Activated CD8-positive, alpha-beta memory T cell treated with anti-CD3 and anti-CD28 coated beads, Interleukin-2, amount 10 ng/mL, durations not matched to agents 7 days and 5 days (primary cell): ENCODE results near the gene EN2. TPM values are rescaled to one million over a fixed set of nuclear protein-coding genes. Genes with fewer than 3 reads are reported as not detected.

Experiments used
- ATAC-seq: fragments of 150-1000 bp; cut with Tn5 transposase; one replicate; pipeline ENCODE4 v1.10.0; 2021; ENCODE audit warnings: moderate library complexity
- CTCF ChIA-PET: fragments of 350-600 bp; sonication (Branson Sonifier 250); formaldehyde crosslinking; loops from one replicate; lab custom pipeline; 2021; ENCODE audit warnings: antibody characterized with exemption; lab: Charles Lee
- DNase-seq: peaks from one replicate; pipeline ENCODE4 v3.0.0-alpha.2; 2020
- H3K27ac Mint-ChIP-seq: one replicate; pipeline ENCODE4 v1.8.0; 2021; ENCODE audit warnings: mild to moderate bottlenecking, mixed read lengths
- H3K27me3 Mint-ChIP-seq: one replicate; pipeline ENCODE4 v1.8.0; 2021; ENCODE audit warnings: mixed read lengths
- H3K36me3 Mint-ChIP-seq: one replicate; pipeline ENCODE4 v1.8.0; 2021; ENCODE audit warnings: mild to moderate bottlenecking, mixed read lengths
- H3K4me1 Mint-ChIP-seq: one replicate; pipeline ENCODE4 v1.8.0; 2021; ENCODE audit warnings: mixed read lengths
- H3K4me3 Mint-ChIP-seq: one replicate; pipeline ENCODE4 v1.8.0; 2021; ENCODE audit warnings: mild to moderate bottlenecking, moderate library complexity, mixed read lengths
- H3K9me3 Mint-ChIP-seq: one replicate; pipeline ENCODE4 v1.8.0; 2022; ENCODE audit warnings: low read depth, mixed read lengths
- total RNA-seq, 2 experiments: library from RNA; stranded (reverse); gene quantifications; one replicate each; pipeline ENCODE4 v1.2.3, GENCODE V29; 2021

Gene EN2
- total RNA-seq, result not detected

GRCh38 chr7:155458111-155458877 is at the start of gene EN2:
Gene EN2 (plus strand): TSS chr7:155458129. CDS start chr7:155458378, 249 bp downstream.
- Mint-ChIP-seq H3K4me1 (peaks cover 8% of the 10 kb centered on the region), H3K36me3 (peaks cover 3% of the 10 kb centered on the region), H3K27ac (peak within 1 kb of the TSS; percentile 67), H3K27me3 (peaks cover 81% of the 10 kb centered on the region), H3K9me3 (no peaks in the 10 kb centered on the region), H3K4me3 (peak within 1 kb of the TSS; percentile 36)
- CTCF ChIA-PET, result no interaction called here
- no peak for ATAC-seq
- DNase-seq, result no peak

DNA sequence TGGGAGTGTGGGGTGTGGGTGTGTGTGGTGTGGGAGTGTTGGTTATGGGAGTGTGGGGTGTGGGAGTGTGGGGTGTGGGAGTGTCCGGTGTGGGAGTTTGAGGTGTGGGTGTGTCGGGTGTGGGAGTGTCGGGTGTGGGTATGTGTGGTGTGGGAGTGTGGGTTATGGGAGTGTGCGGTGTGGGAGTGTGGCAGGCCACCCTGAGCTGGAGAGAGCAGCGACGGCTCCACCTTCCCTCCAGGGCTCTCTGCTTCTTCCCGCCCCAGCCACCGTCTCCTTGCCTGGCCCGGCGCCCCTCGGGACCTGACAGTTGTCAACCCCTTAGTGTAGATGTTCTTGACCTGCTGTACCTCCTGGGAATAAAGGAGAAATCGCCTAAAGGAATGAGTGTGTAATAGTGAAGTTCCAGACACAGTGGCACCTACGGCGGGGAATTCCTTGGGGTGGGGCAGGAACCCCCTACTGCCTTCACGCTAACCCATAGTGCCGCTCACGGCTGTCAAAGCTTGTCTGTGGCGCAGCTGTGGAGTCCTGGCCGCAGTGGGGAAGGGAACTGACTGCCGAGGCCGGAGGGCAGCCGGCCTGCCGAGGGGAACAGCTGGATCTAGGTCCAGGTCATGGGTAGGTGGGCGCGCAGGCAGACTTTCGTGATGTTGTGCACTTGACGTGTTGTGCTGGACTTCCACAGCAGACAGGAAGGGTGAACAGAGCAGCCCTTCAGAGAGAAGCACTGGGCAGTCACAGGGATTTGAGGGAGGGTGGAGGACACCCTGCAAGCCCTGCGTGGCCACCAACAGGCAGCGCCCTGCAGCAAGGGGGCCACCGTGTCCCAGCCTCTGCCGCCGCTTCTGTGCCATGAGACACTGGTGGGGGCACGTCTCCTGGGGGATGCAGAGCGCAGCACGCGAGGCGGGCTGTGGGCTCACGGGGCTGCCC is 49.0 kb upstream of the EN2 start:
- peaks cover 20% of the 10 kb centered on the region for H3K27me3 Mint-ChIP-seq
- DNase-seq (no peak), ATAC-seq (no peak)
- no peaks in the 10 kb centered on the region for H3K9me3 Mint-ChIP-seq
- H3K4me3 Mint-ChIP-seq, result no peak overlapping the region
- CTCF ChIA-PET, result no interaction called here
- no peak overlapping the region for H3K27ac Mint-ChIP-seq
- H3K36me3 Mint-ChIP-seq, result no peaks in the 10 kb centered on the region
- H3K4me1 Mint-ChIP-seq, result peaks cover 7% of the 10 kb centered on the region

GRCh38 chr7:155409980-155410379 is 47.9 kb upstream of the EN2 start:
- H3K27me3 Mint-ChIP-seq, result peaks cover 17% of the 10 kb centered on the region

GRCh38 chr7:155410431-155410830 is 47.5 kb upstream of the EN2 start:
- peaks cover 7% of the 10 kb centered on the region for H3K4me1 Mint-ChIP-seq
- H3K36me3 Mint-ChIP-seq, result no peaks in the 10 kb centered on the region
- CTCF ChIA-PET, result no interaction called here
- ATAC-seq (no peak), DNase-seq (no peak)
- H3K4me3 Mint-ChIP-seq, result no peak overlapping the region
- peaks cover 14% of the 10 kb centered on the region for H3K27me3 Mint-ChIP-seq
- no peak overlapping the region for H3K27ac Mint-ChIP-seq
- no peaks in the 10 kb centered on the region for H3K9me3 Mint-ChIP-seq

More at GRCh38 chr7:155409980-155410379, 47.9 kb upstream of the EN2 start:
- no peak for DNase-seq
- no peaks in the 10 kb centered on the region for H3K9me3 Mint-ChIP-seq
- peaks cover 7% of the 10 kb centered on the region for H3K4me1 Mint-ChIP-seq
- CTCF ChIA-PET, result no interaction called here
- no peaks in the 10 kb centered on the region for H3K36me3 Mint-ChIP-seq
- H3K4me3 Mint-ChIP-seq, result no peak overlapping the region
- no peak overlapping the region for H3K27ac Mint-ChIP-seq
- ATAC-seq, result no peak

DNA sequence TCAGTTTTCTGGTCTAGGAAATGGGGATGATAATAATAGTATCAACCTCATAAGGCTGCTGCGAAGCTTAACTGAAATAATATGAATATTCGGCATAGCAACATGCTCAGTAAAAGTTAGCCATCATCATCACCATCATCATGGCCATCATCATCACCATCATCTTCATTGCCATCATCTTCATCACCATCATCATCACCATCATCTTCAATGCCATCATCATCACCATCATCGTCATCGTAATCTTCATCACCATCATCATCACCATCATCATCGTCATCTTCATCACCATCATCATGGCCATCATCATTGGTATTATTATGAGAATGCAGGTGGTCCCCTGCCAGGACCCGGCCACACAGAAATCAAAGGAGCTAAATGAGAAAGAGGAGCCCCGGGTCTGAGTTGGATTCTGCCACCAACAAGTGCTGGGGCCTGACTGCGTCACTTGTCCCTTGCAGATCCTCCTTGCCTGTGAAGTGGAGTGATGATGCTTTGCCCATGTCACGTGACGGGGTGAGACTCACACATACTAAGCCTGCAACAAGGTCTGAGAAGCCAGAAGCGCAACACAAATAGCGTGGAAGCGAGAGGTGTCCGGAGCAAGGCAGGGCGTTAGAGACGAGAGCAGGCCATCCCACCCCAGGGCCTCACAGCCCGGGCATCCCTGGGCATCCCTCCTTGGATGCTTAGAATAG is 46.1 kb upstream of the EN2 start:
- peaks cover 7% of the 10 kb centered on the region for H3K27me3 Mint-ChIP-seq
- no peak overlapping the region for H3K4me3 Mint-ChIP-seq

GRCh38 chr7:155412416-155413253 is 45.3 kb upstream of the EN2 start:
- Mint-ChIP-seq H3K27me3 (peaks cover 9% of the 10 kb centered on the region), H3K36me3 (no peaks in the 10 kb centered on the region), H3K4me1 (no peaks in the 10 kb centered on the region), H3K27ac (no peak overlapping the region), H3K4me3 (no peak overlapping the region), H3K9me3 (no peaks in the 10 kb centered on the region)
- DNase-seq (peak; percentile 61), ATAC-seq (peak; percentile 67)
- CTCF ChIA-PET, result interaction anchor here (0.9 kb wide), 1 partner anchor 25 kb away, joined by 3 read pairs; no protein-coding TSS in a partner anchor

More for the DNA sequence above, 46.1 kb upstream of the EN2 start:
- Mint-ChIP-seq H3K4me1 (no peaks in the 10 kb centered on the region), H3K27ac (no peak overlapping the region), H3K36me3 (no peaks in the 10 kb centered on the region), H3K9me3 (no peaks in the 10 kb centered on the region)
- no peak for ATAC-seq
- DNase-seq, result no peak
- CTCF ChIA-PET, result no interaction called here

- DNase-seq (no peak), ATAC-seq (no peak)
- Mint-ChIP-seq H3K27me3 (peaks cover 3% of the 10 kb centered on the region), H3K36me3 (no peaks in the 10 kb centered on the region), H3K27ac (no peak overlapping the region), H3K9me3 (no peaks in the 10 kb centered on the region), H3K4me3 (no peak overlapping the region), H3K4me1 (no peaks in the 10 kb centered on the region)
- CTCF ChIA-PET, result no interaction called here
Observed at GRCh38 chr7:155414547-155415492, 43.1 kb upstream of the EN2 start.

DNA sequence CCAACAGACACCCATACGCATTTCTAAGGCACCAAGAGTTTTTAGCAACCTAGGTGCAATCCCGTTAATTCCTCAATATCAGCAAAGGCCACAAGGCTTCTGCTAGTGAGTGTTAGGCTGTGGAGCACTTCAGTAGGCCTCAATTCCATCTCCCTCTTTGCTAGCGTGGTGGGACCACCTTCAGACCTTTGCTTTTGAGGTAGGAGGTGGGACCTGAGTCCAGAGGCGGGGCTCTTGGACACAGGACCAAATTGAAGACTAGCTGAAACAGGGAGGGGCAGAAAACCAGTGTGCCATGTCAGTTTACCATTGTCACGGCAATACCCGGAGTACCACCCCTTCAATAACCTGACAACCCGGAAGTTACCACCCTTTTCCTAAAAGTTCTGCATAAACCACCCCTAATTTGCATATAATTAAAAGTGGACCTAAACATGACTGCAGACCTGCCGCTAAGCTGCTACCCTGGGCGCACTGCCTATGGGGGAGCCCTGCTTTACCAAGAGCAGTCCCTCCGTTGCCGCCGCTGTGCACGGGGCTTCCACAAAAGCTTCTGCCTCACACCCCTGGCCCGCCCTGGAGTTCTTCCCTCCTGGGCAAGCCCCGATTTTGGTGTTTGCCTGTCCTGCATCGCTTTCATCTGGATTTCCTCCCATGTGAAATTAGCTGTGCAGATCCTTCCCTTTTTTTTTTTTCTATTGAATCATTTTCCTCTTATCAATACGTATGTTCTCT is 41.1 kb upstream of the EN2 start:
- DNase-seq (no peak), ATAC-seq (no peak)
- Mint-ChIP-seq H3K27ac (no peak overlapping the region), H3K9me3 (no peaks in the 10 kb centered on the region), H3K36me3 (no peaks in the 10 kb centered on the region), H3K27me3 (peaks cover 8% of the 10 kb centered on the region), H3K4me3 (no peak overlapping the region), H3K4me1 (no peaks in the 10 kb centered on the region)
- CTCF ChIA-PET, result no interaction called here

DNA sequence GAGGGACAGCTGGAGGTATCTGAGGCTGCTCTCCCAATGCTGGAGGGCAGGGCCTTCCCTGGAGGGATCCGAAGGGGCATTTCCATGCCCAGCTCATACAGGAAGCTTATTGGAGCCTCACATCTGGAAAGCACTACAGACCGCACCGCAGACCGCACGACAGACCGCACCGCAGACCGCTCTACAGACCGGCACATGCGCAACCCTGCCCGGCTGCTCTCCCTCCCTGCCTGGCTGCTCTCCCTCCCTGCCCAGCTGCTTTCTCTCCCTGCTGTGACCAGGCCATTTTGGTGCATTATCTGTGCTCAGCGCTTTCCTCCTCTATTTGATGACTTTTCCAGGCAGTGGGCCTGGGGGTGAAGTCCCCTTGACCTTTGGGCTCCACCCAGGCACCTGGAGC is 39.6 kb upstream of the EN2 start:
- peaks cover 8% of the 10 kb centered on the region for H3K27me3 Mint-ChIP-seq
- no peaks in the 10 kb centered on the region for H3K4me1 Mint-ChIP-seq
- no peak overlapping the region for H3K27ac Mint-ChIP-seq
- H3K36me3 Mint-ChIP-seq, result no peaks in the 10 kb centered on the region
- CTCF ChIA-PET, result no interaction called here
- no peaks in the 10 kb centered on the region for H3K9me3 Mint-ChIP-seq
- no peak overlapping the region for H3K4me3 Mint-ChIP-seq
- DNase-seq (no peak), ATAC-seq (no peak)

- ATAC-seq (no peak), DNase-seq (no peak)
- H3K9me3 Mint-ChIP-seq, result no peaks in the 10 kb centered on the region
- no peaks in the 10 kb centered on the region for H3K36me3 Mint-ChIP-seq
- H3K4me3 Mint-ChIP-seq, result no peak overlapping the region
- H3K27ac Mint-ChIP-seq, result no peak overlapping the region
- H3K27me3 Mint-ChIP-seq, result peaks cover 8% of the 10 kb centered on the region
- CTCF ChIA-PET, result no interaction called here
- H3K4me1 Mint-ChIP-seq, result no peaks in the 10 kb centered on the region
Observed at GRCh38 chr7:155418941-155419755, 38.8 kb upstream of the EN2 start.

DNA sequence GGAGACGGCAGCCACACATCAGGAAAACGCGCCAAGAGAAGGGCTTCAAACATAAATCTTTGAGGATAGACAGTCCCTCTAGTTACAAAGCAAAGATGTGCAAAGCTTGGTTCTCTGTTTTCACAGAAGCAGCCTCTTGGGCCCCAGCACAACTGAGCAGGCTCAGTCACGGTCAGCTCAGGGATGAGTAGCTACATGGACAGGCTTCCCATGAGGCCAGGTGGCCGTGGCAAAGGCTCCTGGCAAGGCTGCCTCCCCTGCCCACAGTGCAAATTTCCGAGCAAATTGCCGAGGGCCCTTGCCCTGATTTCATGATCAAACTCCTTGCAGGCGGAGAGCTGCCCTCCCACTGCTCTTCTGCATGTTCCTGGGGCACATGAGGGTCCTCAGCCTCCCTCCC is 37.8 kb upstream of the EN2 start:
- CTCF ChIA-PET, result no interaction called here

More for the DNA sequence above, 37.8 kb upstream of the EN2 start:
- Mint-ChIP-seq H3K36me3 (no peaks in the 10 kb centered on the region), H3K4me1 (no peaks in the 10 kb centered on the region), H3K9me3 (no peaks in the 10 kb centered on the region), H3K4me3 (no peak overlapping the region), H3K27ac (no peak overlapping the region), H3K27me3 (peaks cover 8% of the 10 kb centered on the region)
- no peak for ATAC-seq
- no peak for DNase-seq
